ENCODE measurements around the gene LTV1.

The LTV1 gene

DNA sequence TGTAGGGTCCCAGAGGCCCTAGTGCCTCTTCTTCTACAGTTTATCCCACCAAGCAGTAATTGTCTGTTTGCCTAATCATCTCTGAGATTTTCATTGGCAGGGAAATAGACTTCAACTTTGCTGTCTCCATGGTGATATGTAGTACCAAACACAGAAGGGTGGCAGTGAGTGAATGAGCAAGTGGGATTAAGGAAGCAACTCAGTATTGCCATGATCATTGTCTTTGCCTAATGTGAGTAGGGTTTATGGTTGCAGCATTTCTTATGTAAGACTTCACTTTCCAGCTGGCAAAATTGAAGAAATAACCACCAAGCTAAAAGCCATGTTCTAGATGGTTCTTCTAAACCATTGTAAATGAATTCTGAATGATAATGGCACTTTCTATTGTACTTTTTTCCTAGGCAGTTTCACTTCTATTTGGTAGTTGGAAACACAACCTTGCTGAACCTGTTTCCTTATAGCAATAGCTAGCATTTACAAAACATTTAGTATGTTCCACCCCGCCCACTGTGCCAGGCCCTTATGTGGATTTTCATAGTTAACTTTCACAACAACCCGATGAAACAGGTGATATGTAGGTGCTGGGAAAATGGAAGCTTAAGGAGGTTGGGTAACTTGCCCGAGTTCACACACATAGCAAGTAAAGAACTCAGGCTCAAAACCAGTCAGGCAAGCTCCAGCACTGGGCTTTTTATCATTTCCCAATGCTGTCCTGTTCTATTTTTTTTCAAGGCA is 53.2 kb downstream of the LTV1 start:
- DNase-seq = no peak

DNA sequence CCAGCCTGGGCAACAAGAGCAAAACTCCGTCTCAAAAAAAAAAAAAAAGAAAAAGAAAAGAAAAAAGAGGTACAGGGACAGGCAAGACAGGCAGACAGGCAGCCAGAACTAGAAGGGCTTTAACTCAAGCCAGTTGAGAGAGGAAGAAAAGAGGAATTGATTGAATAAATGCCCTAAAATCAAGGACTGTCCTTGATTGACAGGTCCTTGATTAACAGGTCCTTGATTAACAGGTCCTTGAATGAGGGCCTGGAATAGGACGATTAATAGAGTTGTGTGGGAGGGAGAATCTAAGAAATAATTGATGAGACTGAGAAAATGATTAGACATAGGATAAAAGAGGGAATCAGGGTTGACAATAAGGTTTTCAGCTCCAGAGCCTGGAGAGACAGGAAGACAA is 57.2 kb downstream of the LTV1 start:
- no peak for DNase-seq

DNA sequence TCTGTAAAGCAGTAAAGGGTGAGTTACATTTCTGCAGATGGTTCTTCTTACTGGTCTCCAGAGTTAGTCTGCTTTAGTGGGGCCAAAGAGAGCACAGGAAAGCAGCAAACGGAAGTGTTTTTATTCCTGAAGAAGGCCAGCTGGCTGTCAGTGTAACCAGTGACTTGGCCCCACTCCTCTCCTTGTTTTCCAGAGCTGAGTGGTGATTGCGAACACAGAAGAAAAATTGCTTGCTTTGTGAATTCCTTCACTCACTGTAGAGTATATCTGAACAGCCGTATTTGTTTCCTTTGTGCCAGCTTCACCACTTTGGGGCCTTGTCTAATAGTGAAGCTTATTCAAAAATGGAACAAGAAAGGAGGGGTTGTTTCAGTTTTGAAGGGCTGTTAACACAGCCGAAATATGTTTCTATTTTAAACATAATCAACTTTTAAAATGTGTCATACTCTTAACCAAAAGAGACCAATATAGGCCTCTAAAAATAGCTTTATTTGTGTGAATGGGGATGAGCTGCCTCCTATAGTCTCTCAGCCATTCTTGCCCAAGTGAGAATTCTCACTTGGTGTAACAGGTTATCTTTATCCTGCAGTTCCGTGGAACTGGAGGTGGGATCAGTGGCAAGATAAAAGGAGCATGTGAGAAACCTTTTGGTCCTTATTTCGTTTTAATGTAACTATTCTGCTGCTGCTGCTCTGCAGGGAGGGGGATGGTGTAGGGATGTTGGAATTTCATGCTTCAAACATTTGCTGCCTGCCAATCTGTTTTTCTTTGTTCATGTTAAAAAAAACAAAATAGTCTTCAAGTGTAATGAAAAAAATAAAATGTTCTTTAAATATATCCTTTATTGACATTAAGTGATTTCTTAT is 59.0 kb downstream of the LTV1 start:
- DNase-seq = no peak

DNA sequence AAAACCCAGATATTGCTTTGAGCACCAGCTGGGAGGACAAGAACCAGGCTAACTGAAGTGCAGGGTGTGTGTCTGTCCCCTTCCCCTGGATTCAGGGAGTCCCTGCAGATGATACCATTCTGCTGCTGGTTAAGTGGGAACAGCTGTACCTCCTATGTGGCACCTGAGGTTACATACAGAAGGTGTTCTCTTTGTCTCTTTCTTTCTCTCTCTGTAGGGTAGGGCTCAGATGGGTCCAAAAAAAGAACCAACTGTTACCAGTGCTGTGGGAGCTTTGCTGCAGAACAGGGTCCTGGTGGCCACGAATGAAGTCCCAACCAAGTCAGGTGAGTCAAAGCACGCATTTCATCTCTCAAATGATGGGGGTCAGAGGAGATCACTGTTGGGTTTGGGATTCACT is 59.7 kb downstream of the LTV1 start:
- DNase-seq = no peak

DNA sequence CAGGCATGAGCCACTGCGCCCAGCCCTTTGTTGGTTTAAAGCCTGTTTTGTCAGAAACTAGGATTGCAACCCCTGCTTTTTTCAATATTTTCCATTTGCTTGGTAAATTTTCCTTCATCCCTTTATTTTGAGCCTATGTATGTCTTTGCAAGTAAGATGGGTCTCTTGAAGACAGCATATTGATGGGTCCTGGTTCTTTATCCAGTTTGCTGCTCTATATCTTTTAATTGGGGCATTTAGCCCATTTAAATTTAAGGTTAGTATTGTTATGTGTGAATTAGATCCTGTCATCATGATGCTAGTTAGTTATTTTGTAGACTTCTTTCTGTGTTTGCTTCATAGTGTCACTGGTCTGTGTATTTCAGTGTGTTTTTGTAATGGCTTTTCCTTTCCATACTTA is 67.9 kb downstream of the LTV1 start:
- no peak for DNase-seq

DNA sequence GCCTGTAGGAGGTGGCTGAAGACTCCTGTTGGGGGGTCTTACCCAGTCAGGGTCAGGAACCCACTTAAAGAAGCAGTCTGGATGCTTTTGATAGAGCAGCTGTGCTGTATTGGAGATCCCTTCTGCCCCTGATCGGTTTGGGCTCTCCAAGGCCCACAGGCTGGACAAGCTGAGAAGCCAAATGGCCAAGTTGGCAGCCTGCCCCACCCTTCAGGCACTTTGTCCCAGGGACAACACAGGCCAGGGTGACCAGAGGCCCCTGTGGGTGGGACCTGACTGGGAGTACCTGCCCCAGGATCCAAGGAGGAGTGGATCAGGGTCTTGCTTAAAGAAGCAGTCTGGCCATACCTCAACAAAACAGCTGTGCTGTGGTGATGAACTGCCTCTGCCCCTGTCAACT is 69.5 kb downstream of the LTV1 start:
- DNase-seq = no peak

Measured in activated CD4-positive, alpha-beta T cell treated with anti-CD3 and anti-CD28 coated beads for 48 hours (primary cell).